ENCODE results near the gene SLC27A1.
A peak's percentile ranks its signal among the peaks of the same experiment; 100 is the strongest.
"Not testable (repeated sequence)": the region's sequence is repeated elsewhere in the genome, so short reads cannot be mapped to it uniquely, and the experiment has no call there.

The SLC27A1 gene

GRCh38 chr19:17457616-17458015 is 12.7 kb upstream of the SLC27A1 start:
- DNase-seq = peak in 1 of 2 donors; percentile 22

GRCh38 chr19:17458970-17459369 is 11.4 kb upstream of the SLC27A1 start:
- DNase-seq = no peak

- no peak for DNase-seq
These were observed 9.7 kb upstream of the SLC27A1 start, which contains the start of gene NXNL1 for GRCh38 chr19:17460372-17461230. Gene NXNL1, minus strand, starts transcription at chr19:17460926. Its CDS starts 57 bp downstream, at chr19:17460869.

DNA sequence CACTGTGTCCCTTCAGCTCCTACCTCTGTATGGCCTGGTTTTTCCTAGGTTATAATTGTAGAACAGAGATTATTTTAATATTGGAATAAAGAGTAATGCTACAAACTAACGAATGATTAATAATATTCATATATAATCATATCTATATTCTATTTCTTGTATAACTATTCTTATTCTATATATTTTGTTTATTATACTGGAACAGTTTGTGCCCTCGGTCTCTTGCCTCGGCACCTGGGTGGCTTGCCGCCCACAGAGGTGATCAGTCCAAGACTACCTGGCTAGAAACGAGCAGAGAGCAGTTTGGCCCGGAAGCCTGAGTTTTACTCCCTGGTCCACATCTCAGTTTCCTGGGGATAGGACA is 3.9 kb upstream of the SLC27A1 start:
- DNase-seq = no peak

DNA sequence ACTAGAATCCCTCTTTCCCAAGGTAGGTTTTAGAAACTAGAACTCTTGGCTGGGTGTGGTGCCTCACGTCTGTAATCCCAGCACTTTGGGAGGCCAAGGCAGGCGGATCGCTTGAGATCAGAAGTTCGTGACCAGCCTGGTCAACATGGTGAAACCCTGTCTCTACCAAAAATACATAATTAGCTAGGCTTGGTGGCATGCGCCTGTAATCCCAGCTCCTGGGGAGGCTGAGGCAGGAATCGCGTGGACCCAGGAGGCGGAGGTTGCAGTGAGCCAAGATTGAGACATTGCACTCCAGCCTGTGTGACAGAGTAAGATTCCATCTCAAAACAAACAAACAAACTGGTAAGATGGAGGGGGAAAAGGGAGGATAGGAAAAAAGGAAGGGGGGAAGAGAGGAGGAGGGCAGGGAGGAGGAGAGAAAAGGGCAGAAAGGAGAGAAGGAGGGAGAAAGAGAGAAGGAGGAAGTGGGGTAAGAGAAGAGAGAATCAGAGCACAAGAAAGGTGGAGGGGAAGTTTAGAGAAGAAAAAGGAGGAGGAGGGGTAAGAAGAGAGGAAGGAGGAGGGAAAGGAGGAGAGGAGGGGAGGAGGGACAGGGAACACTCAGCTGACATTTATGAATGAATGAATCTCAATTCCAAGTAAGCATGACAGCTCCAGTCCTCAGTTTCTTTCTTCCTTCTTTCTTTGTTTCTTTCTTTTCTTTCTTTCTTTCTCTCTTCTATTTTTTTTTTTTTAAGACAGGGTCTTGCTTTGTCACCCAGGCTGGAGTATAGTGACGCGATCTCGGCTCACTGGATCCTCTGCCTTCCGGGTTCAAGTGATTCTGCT is 2.6 kb upstream of the SLC27A1 start:
- no peak for DNase-seq

- DNase-seq = no peak
These were observed 1.8 kb upstream of the SLC27A1 start for GRCh38 chr19:17468302-17469091.

DNA sequence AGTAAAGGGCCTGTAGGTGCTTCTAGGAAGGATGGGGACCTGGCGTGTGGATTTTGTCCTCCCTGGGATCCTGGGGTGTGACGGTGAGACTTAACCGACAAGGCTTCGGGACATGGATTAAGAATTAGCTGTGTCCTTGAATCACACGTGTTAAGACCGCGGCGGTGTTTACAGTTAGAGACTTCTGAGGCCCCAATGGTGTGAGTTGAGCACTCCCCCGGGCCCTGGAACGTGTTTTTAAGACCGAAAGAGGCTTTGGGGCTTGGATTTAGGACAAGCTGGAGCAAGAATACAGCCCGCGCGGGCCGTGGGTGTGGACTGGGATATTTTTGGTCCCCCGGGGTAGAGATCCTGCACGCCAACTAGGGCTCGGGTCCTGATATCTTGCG is 1.2 kb upstream of the SLC27A1 start:
- DNase-seq = no peak

DNA sequence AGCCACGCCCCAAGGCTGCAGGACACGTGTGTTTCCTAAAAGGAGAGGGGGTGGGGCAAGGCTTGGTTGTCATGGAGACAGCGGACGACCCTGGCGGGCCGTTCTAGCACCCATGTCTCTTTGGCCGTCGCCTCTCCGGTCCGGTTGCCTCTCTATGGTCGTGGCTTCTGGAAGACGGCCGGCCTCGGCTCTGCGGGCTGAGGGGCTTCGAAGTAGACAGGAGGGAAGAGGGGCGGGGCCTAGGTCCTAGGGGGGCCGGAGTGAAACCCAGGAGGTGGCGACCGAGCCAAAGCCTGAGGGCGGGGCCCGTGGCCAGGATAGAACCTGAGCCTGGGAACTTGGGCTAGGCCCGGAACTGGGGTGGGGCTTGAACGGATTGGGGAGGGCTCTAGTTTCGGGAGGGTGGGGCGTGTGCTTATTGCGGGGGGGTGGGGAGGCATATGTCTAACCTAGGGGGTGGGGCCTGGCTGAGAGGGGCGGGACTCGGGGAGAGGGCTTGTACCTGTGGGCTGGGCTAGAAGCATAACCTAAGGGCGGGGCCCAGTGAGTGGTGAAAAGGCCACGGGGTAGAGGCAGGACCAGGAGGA is 750 bp upstream of the SLC27A1 start:
- peak; percentile 84 to 89 for DNase-seq

- no peak for DNase-seq
These were observed 1.2 kb downstream of the SLC27A1 start for GRCh38 chr19:17471410-17472125.

GRCh38 chr19:17473041-17473440 is 2.7 kb downstream of the SLC27A1 start:
- DNase-seq = peak; percentile 77 to 80

- not testable (repeated sequence) for DNase-seq
These were observed 4.8 kb downstream of the SLC27A1 start for GRCh38 chr19:17475011-17475540.

GRCh38 chr19:17475541-17476115 is 5.3 kb downstream of the SLC27A1 start:
- peak; percentile 44 to 63 for DNase-seq

DNA sequence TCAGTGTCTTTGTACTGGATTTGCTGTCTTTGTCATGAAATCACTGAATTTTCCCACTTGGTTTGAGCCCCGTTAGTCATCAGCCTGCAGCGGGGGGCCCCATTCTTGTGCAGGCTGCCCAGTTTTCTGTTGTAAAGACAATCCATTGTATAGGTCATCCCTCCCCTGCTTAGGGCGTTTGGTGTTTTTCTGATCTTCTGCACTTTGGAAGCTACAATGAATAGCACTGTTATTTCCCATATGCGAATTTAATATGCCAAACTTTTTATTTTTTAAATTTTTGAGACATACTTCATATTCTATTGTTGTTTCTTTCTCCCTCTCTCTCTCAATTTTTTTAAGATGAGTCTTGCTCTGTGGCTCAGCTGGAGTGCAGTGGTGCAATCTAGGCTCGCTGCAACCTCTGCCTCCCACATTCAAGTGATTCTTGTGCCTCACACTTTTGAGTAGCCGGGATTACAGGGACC is 9.0 kb downstream of the SLC27A1 start:
- peak; percentile 30 to 60 for DNase-seq

GRCh38 chr19:17481986-17482385 is 11.7 kb downstream of the SLC27A1 start:
- no peak for DNase-seq

- DNase-seq = peak; percentile 12 to 30
These were observed 12.7 kb downstream of the SLC27A1 start for GRCh38 chr19:17482877-17483604.

DNA sequence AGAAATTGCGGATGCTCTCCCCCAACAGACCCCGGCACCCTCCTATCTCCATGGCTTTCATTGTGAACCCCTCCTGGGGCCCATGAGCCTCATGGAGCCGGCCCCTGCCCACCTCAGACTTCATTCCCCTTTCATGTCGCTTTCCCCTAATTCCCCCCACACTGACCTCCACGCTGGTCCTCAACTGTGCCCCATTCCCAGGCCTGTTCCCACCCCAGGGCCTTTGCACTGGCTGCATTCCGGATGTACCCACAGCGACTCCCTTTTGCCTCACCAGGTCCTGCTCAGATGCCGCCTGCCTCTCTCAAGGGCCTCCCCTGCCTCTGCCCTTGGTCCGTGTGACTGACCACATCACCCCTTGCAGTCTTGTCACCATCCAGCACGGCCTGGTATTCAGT is 13.3 kb downstream of the SLC27A1 start:
- no peak for DNase-seq

DNA sequence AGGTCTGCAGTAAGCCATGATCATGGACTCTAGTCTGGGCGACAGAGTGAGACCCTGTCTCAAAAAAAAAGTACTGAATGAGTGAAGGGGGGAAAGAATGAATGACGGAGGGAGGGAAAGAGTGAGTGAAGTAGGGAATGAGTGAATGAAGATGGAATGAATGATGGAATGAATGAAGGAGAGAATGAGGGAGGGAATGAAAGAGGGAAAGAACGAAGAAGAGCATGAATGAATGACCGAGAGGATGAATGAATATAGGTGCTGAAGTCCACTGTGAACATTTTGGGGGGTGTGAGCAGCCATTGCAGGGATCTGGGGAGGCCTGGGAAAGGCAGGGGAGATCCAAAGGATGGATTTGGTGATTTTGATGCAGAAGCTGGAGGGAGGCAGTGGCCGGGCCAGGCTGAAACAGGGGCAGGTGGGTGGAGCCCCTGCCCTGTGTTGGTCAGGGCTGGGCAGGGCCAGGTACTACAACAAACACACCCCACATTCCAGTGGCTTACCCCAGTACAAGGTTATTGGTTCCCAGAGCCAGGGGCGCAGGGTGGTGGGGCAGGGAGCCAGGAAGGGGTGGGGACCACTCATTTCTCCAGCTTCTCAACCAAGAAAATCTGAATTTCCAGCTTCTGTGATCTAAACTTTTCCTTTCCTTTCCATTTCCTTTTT is 14.3 kb downstream of the SLC27A1 start:
- DNase-seq = no peak

- DNase-seq = no peak
These were observed 16.4 kb downstream of the SLC27A1 start for GRCh38 chr19:17486545-17487240.

Measured in inflammatory macrophage treated with lipopolysaccharide for 1 hour (primary cell).